ENCODE measurements around the gene CDH13.

DNA sequence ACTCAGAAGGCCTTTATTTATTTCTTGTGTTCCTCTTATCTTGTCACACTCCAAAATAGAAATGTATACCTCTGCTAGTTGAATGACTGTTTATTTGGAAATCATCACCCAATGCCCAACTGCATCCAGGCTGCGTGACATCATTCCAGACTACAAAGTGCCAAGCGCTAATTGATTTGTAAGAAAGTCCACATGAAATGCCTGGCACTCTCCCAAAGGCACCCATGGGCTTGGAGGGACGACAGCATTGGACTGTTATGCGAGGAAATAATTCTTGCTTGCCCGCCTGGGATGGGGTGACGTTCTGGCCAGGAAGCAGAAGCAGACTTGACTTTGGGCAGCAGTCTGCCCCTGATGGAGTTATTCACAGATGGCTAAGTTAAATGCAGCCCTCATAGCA, 165.9 kb downstream of the CDH13 start:
- no peak for TF ChIP-seq EZH2 (optimal IDR thresholded peaks at IDR 0.05; ENCODE audit: low read depth, low read length)
- TF ChIP-seq CTCF (IDR thresholded peaks at IDR 0.05; ENCODE audit: low read length): no peak
- no peak for TF ChIP-seq EZH2phosphoT487 (IDR thresholded peaks at IDR 0.05; ENCODE audit: low read length)
